Measurements from ENCODE around the gene NUFIP1. TPM values are rescaled to one million over a fixed set of nuclear protein-coding genes. Genes with fewer than 3 reads are reported as not detected.
"Not testable (repeated sequence)": the region's sequence is repeated elsewhere in the genome, so short reads cannot be mapped to it uniquely, and the experiment has no call there.

Gene NUFIP1
- total RNA-seq, 1 experiment from 2014 or later: 4.8 TPM

- DNase-seq (ENCODE audit: low read depth): no peak
Observed at GRCh38 chr13:44920013-44920412, 69.3 kb downstream of the NUFIP1 start.

DNA sequence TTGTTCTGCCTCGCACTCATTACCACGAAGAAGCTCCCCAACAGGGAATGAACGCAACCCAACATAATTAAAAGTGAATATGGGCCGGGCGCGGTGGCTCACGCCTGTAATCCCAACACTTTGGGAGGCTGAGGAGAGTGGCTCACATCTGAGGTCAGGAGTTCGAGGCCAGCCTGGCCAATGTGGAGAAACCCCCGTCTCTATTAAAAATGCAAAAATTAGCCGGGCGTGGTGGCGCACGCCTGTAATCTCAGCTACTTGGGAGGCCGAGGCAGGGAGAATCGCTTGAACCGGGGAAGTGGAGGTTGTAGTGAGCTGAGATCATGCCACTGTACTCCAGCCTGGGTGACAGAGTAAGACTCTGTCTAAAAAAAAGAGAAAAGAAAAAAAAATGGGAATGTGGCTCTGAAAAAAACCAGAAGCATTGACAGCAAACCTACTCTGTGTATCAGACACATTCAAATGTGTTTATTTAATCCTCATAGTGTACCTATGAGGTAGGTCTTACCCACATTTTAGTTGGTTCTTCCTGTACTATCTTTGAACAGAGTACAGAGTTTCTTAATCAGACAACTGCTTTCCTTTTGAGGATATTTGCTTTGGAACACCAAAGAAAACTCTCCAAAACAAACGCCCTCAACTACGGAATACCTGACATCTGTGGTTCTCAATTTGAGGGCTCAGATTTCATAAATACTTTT lies 70.0 kb downstream of the NUFIP1 start:
- DNase-seq (ENCODE audit: low read depth): no peak

- DNase-seq (ENCODE audit: low read depth): peak; percentile 97
Observed at GRCh38 chr13:44918326-44919103, 70.8 kb downstream of the NUFIP1 start.

DNA sequence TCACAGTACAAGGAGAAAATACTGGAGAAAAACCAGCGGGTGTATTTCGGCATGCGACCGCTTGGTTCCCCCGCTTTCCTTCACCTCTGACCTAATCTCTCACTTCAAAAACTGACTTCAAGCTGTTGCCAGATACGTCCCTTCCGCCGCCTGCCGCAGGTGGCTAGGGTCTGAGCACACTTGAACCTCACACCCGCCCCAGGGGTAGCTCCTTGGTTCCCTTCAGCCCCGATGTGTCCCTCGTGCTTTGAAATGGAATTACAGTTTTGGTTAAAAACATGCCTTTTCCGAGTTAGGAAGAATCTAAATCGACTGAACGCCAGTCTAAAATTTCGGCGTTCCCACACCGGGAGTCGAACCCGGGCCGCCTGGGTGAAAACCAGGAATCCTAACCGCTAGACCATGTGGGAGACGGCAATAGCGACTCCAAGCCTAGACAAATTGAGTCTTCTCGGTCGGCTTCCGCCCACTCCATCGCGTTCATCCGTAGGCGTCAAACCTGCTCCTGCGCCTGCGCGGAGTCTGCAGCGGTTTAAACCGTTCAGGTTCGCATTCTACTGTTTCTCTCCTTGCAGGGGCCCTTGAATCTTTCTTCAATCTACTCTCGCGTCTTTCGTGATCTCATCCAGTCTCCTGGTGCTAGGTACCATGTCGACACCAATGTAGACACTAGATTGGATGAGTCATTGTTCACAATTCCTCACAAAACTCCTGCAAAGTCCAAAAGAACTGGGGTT lies 71.5 kb downstream of the NUFIP1 start:
- peak; percentile 95 for DNase-seq (ENCODE audit: low read depth)

DNA sequence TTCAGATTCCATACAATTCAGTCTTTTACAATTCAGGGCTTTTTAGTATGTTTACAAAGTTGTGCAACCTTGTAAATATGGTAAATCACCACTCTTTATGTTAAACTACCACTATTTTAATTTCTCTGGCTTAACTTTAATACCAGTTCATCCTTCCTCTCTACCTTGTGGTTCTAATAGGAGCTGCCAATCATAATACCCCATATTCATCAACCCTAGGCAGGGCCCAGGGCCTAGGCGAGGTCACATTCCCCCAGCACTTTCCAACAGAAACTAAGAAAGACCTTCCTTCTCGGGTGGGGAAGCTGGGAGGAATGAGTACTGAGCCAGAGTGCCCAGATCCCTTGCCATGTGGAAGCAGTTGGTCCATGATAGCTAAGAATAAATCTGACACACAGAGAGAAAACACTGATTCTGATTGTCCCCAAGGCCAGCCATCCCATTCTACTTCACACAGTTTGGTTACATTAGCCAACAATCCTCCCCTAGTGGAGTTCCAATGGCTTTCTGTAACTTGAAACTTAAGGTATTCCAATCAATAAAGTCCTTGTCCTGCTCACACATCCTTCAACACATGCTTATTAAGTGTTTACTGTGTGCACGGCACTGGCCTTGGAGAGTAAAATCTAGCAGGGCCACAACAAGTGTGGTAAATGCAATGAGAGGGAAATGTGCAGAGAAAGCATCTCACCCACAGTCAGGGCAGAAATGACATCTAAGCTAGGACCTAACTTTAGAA lies 76.8 kb downstream of the NUFIP1 start:
- no peak for DNase-seq (ENCODE audit: low read depth)

DNA sequence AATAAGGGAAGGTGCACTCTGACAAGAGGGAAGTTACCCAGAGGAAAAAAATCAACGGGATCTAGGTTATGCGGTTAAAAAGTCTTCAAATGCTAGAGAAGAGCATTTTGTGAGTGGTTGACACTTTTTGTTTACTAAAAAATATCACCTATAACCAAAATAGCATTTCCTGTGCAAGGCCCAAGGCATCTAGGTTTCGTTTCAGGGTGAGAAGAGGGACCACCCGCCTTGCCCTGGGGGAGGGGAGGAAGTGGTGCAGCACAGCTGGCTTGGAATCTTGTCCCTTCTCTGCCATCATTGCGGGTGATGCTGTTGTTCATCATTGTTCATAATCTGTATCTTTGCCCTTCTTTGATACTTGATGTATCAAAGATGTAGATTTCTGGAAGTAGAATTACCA lies 80.6 kb downstream of the NUFIP1 start:
- DNase-seq (ENCODE audit: low read depth): no peak

- no peak for DNase-seq (ENCODE audit: low read depth)
Observed at GRCh38 chr13:44908266-44908665, 81.0 kb downstream of the NUFIP1 start.

- peak; percentile 47 for DNase-seq (ENCODE audit: low read depth)
Observed at GRCh38 chr13:44906713-44907112, 82.6 kb downstream of the NUFIP1 start.

GRCh38 chr13:44906230-44906629 lies 83.0 kb downstream of the NUFIP1 start:
- no peak for DNase-seq (ENCODE audit: low read depth)

DNA sequence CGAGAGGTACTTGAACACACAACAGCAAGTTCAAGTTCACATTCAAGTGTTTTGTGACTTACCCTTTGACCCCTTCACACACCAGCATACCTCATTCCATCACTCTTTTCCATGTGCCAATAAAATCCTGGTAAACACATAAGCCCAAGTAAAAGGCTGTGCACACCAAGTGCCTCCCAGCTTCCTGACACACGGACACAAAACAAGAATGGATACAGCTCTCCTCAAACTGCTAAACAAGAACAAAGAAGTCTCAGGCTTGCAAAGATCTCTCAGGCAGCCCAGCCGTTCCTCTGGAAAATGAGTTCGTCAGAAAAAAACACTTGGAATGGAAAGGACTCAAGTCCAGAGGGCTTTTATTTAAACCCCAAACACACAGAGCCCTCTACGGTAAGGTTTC lies 83.7 kb downstream of the NUFIP1 start:
- DNase-seq (ENCODE audit: low read depth): no peak

DNA sequence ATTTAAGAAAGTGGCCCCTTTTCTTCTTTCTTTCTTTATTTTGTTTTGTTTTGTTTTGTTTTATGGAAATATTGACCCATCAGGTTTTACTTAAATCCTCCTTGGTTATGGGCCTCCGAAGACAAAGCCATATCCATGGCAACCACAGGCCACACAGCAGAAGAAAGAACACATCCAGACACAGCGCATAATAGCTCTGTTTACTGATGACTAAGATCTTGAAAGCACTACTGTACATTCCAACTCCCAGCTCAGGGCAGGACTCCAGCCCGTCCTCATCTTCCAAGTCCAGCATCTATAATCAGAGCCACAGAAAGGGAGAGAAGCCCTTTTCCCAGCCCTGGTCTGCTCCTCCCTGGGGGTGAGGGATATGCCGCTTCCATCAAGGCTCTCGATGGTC lies 84.3 kb downstream of the NUFIP1 start:
- DNase-seq (ENCODE audit: low read depth): peak; percentile 90

- DNase-seq (ENCODE audit: low read depth): no peak
Observed at GRCh38 chr13:44903574-44903985, 85.7 kb downstream of the NUFIP1 start.

DNA sequence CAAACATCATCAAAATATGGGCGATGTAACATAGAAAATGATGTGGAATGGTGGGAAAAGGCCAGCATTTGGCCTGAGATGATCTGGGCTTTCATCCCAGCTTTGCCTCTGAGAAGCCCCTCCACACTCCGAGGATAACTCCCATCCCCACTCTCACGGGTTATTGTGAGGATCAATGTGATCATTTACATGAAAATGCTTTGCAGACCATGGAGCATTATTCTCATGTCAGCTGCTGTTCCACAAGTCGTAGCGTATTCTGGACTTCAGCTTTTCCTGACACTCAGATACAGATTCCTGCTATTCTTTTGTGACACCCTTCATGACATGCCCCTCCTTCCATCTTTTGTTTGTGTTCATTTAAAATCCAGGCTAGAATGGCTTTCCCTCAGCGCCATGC lies 86.5 kb downstream of the NUFIP1 start:
- no peak for DNase-seq (ENCODE audit: low read depth)

- DNase-seq (ENCODE audit: low read depth): peak; percentile 54
Observed at GRCh38 chr13:44899967-44900366, 89.3 kb downstream of the NUFIP1 start.

DNA sequence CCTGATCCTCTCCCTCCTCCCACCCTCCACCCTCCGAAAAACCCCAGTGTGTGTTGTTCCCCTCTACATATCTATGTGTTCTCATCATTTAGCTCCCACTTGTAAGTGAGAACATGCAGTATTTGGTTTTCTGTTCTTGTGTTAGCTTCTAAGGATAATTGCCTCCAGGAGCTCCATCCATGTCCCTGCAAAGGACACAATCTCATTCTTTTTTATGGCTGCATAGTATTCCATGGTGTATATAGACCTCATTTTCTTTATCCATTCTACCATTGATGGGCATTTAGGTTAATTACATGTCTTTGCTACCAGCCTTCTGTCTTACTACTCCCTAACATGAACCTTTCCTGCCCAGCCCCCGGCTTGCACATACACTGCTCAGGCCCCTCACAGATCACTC lies 91.0 kb downstream of the NUFIP1 start:
- DNase-seq (ENCODE audit: low read depth): not testable (repeated sequence)

DNA sequence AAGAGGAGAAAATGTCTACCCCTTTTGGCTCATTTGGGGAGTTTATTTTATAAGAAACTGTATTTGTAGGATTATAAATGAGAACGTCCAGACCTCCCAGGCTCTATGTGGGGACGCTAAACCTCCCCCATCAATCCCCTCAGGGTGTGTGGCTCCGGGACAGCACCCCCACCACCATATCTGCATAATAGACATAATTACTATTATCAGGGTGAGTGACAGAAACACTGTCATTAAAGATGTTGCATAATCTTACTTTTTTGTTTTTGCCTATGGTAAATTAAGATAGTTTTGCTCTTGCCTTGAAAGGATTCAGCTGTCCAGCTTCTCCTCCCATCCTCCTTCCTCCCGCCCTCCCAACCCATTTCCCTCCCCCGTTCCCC lies 93.3 kb downstream of the NUFIP1 start:
- no peak for DNase-seq (ENCODE audit: low read depth)

GRCh38 chr13:44895264-44895952 lies 93.9 kb downstream of the NUFIP1 start:
- DNase-seq (ENCODE audit: low read depth): no peak

GRCh38 chr13:44894001-44894770 lies 95.1 kb downstream of the NUFIP1 start:
- no peak for DNase-seq (ENCODE audit: low read depth)

All from RPMI7951 (cell line).